ENCODE results near the gene LGMN.

DNA sequence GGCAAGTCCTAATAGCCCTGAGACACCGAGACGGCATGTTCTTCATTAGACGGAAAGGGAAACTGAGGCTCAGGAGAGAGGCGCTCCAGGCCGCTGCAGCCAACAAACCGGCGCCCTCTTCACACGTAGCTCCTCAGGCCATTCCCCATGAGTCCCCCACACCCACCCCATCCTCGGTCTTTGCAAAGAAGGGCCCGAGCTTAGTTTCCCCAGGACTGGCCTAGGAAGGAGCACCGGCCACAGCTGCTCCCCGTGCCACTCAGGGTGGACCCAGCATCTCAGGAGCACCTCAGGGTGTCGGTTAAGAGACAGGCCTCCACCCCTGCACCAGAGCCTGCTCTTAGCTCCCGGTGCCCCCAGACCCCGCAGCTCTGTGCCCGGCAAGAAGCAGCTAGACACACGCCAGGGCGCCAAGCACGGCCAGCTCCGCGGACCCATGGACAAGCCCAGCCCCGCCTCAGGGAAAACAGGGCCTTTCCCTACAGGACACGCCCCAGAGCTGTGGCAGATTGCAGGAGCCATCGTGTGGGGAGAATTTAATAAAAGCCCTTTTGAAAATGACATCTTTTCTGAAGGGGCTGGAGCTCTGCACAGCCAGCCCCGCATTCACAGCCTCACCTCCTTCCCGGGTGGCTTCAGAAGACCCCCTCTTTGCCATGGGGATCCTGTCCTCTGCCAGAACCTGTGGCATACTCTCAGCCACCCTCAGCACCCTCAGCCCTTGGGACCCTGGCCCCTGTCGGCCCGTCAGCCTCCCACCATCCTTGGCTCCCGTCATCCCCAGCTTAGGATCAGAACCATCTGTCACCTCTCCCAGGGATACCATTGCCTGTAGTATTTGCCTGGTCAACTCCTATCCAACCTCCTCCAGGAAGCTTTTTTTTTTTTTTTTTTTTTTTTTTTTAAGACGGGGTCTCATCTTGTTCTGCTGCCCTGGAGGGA is 59.7 kb downstream of the LGMN start:
- TF ChIP-seq, protein P1, sequence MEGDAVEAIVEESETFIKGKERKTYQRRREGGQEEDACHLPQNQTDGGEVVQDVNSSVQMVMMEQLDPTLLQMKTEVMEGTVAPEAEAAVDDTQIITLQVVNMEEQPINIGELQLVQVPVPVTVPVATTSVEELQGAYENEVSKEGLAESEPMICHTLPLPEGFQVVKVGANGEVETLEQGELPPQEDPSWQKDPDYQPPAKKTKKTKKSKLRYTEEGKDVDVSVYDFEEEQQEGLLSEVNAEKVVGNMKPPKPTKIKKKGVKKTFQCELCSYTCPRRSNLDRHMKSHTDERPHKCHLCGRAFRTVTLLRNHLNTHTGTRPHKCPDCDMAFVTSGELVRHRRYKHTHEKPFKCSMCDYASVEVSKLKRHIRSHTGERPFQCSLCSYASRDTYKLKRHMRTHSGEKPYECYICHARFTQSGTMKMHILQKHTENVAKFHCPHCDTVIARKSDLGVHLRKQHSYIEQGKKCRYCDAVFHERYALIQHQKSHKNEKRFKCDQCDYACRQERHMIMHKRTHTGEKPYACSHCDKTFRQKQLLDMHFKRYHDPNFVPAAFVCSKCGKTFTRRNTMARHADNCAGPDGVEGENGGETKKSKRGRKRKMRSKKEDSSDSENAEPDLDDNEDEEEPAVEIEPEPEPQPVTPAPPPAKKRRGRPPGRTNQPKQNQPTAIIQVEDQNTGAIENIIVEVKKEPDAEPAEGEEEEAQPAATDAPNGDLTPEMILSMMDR (IDR thresholded peaks at IDR 0.05; ENCODE audit: low read depth, low read length, poor library complexity, severe bottlenecking): no peak
- TF ChIP-seq EZH2phosphoT487 (IDR thresholded peaks at IDR 0.05; ENCODE audit: borderline replicate concordance, low read length): no peak
